HL-60 (cell line): Measurements from ENCODE around the gene ITIH1.

Source experiments
- DNase-seq, 2 experiments: peaks; one replicate each; pipeline ENCODE4 v3.0.0-alpha.2; 2010 to 2020; ENCODE audit warnings: low read depth in 1 of 2, low spot score in 1 of 2
- H3K27ac ChIP-seq: fragments of 250-450 bp; sonication (Bioruptor Pico); replicated peaks from 2 replicates; pipeline ENCODE4 v1.5.1; 2020; ENCODE audit warnings: mild to moderate bottlenecking, moderate library complexity
- H3K27me3 ChIP-seq: fragments of 250-450 bp; sonication (Bioruptor Pico); 2 replicates; pipeline ENCODE4 v1.5.1; 2021; ENCODE audit warnings: mild to moderate bottlenecking, moderate library complexity; ENCODE audit not compliant: insufficient read depth, poor library complexity, severe bottlenecking
- H3K4me3 ChIP-seq: replicated peaks from 2 replicates; pipeline ENCODE4 v1.5.1; 2011; ENCODE audit warnings: mild to moderate bottlenecking, control low read depth, low read length; ENCODE audit not compliant: insufficient read depth
- CTCF ChIP-seq: IDR thresholded peaks from one replicate; pipeline ENCODE4 v1.5.1; 2011; ENCODE audit warnings: low read length, control low read depth, inconsistent platforms; ENCODE audit not compliant: insufficient read depth
- GABPA ChIP-seq: IDR thresholded peaks from 2 replicates; pipeline ENCODE4 v1.6.1; 2012; ENCODE audit warnings: low read depth
- POLR2AphosphoS5 ChIP-seq: IDR thresholded peaks from 2 replicates; pipeline ENCODE4 v1.6.1; 2012; ENCODE audit warnings: low read depth
- REST ChIP-seq: IDR thresholded peaks from 2 replicates; pipeline ENCODE4 v1.6.1; 2012; ENCODE audit warnings: low read depth; ENCODE audit not compliant: insufficient replicate concordance
- SPI1 ChIP-seq: IDR thresholded peaks from 2 replicates; pipeline ENCODE4 v1.6.1; 2012; ENCODE audit warnings: low read depth, mild to moderate bottlenecking, borderline replicate concordance

The ITIH1 gene

GRCh38 chr3:52838561-52839267 lies 61.3 kb downstream of the ITIH1 start:
- Histone ChIP-seq H3K27ac (no peak overlapping the region), H3K4me3 (no peak overlapping the region), H3K27me3 (no peaks in the 10 kb centered on the region)
- TF ChIP-seq GABPA, result no peak
- no peak for TF ChIP-seq POLR2AphosphoS5
- no peak for TF ChIP-seq SPI1
- TF ChIP-seq CTCF, result no peak
- TF ChIP-seq REST, result no peak
- DNase-seq, result no peak

- no peak for DNase-seq
- TF ChIP-seq CTCF, result no peak
- no peak for TF ChIP-seq SPI1
- TF ChIP-seq GABPA, result no peak
- H3K4me3 ChIP-seq, result no peak overlapping the region
Observed at GRCh38 chr3:52839268-52839575, 61.8 kb downstream of the ITIH1 start.

GRCh38 chr3:52839892-52840545 lies 62.6 kb downstream of the ITIH1 start:
- H3K4me3 ChIP-seq, result no peak overlapping the region
- TF ChIP-seq GABPA (no peak), POLR2AphosphoS5 (no peak)
- H3K27me3 ChIP-seq, result no peaks in the 10 kb centered on the region
- DNase-seq, result no peak
- no peak overlapping the region for H3K27ac ChIP-seq

More at GRCh38 chr3:52839268-52839575, 61.8 kb downstream of the ITIH1 start:
- H3K27me3 ChIP-seq, result no peaks in the 10 kb centered on the region
- no peak overlapping the region for H3K27ac ChIP-seq

GRCh38 chr3:52841211-52841980 lies 64.0 kb downstream of the ITIH1 start:
- no peak for DNase-seq
- no peak overlapping the region for H3K4me3 ChIP-seq
- H3K27ac ChIP-seq, result no peak overlapping the region; the same call in 1 of the 2 replicates
- no peaks in the 10 kb centered on the region for H3K27me3 ChIP-seq
- TF ChIP-seq SPI1, result no peak
- TF ChIP-seq GABPA, result no peak
- TF ChIP-seq CTCF, result no peak
- TF ChIP-seq REST, result no peak
- TF ChIP-seq POLR2AphosphoS5, result no peak
